Mesothelial cell of epicardium (in vitro differentiated cells): ENCODE measurements around the gene SNRNP25. TPM values are rescaled to one million over a fixed set of nuclear protein-coding genes. Genes with fewer than 3 reads are reported as not detected.
"Not testable (repeated sequence)": the region's sequence is repeated elsewhere in the genome, so short reads cannot be mapped to it uniquely, and the experiment has no call there.

Source experiments
- DNase-seq, 2 experiments: peaks; one replicate each; pipeline ENCODE4 v3.0.0; 2021; ENCODE audit warnings: low spot score in 2 of 2; ENCODE audit not compliant: unreplicated experiment in 2 of 2
- H3K27ac Mint-ChIP-seq: 2 replicates; pipeline ENCODE4 v1.8.0; 2021; ENCODE audit warnings: mixed read lengths
- H3K27me3 Mint-ChIP-seq: 2 replicates; pipeline ENCODE4 v1.8.0; 2021; ENCODE audit warnings: low read depth, mixed read lengths
- H3K36me3 Mint-ChIP-seq: 2 replicates; pipeline ENCODE4 v1.8.0; 2021; ENCODE audit warnings: mixed read lengths
- H3K4me1 Mint-ChIP-seq: 2 replicates; pipeline ENCODE4 v1.8.0; 2021; ENCODE audit warnings: mixed read lengths
- H3K4me3 Mint-ChIP-seq: 2 replicates; pipeline ENCODE4 v1.8.0; 2021; ENCODE audit warnings: mild to moderate bottlenecking, moderate library complexity, mixed read lengths
- H3K9me3 Mint-ChIP-seq: 2 replicates; pipeline ENCODE4 v1.8.0; 2021; ENCODE audit warnings: mixed read lengths
- total RNA-seq: library from RNA; stranded (reverse); gene quantifications from 3 replicates; pipeline ENCODE4 v1.2.1, GENCODE V29; 2021
- TF ChIP-seq, protein P1 (sequence below): fragments of 200-600 bp; sonication (generic); IDR thresholded peaks from one replicate; pipeline ENCODE4 v1.5.0; 2021; ENCODE audit warnings: antibody characterized with exemption; ENCODE audit not compliant: unreplicated experiment

Gene SNRNP25
- total RNA-seq, 1 donor from 2014 or later = 33.1 TPM

DNA sequence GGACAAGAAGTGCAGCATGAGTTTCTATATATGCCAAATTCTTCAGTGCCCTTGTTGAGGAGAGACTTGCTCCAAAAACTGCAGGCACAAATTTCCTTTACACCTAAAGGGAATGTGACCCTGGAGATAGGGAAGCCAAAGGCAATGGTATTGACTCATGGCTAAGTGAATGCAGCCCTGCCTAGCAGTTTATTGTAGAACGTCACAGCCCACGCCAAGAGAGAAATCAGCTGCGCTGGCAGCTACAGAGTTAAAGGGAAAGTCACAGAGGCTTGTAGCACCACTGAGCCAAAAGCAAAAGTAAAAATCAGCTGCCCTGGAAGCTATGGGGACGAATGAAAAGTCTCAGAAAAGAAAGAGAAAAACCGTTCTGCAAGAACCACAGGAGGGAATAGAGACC, 10.3 kb upstream of the SNRNP25 start:
- no peak for DNase-seq
- Mint-ChIP-seq H3K27me3 (no peaks in the 10 kb centered on the region), H3K36me3 (peaks cover 47% of the 10 kb centered on the region), H3K4me3 (no peak overlapping the region), H3K4me1 (no peaks in the 10 kb centered on the region), H3K9me3 (peaks cover 5% of the 10 kb centered on the region), H3K27ac (no peak overlapping the region)
- TF ChIP-seq, protein P1, sequence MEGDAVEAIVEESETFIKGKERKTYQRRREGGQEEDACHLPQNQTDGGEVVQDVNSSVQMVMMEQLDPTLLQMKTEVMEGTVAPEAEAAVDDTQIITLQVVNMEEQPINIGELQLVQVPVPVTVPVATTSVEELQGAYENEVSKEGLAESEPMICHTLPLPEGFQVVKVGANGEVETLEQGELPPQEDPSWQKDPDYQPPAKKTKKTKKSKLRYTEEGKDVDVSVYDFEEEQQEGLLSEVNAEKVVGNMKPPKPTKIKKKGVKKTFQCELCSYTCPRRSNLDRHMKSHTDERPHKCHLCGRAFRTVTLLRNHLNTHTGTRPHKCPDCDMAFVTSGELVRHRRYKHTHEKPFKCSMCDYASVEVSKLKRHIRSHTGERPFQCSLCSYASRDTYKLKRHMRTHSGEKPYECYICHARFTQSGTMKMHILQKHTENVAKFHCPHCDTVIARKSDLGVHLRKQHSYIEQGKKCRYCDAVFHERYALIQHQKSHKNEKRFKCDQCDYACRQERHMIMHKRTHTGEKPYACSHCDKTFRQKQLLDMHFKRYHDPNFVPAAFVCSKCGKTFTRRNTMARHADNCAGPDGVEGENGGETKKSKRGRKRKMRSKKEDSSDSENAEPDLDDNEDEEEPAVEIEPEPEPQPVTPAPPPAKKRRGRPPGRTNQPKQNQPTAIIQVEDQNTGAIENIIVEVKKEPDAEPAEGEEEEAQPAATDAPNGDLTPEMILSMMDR = no peak

DNA sequence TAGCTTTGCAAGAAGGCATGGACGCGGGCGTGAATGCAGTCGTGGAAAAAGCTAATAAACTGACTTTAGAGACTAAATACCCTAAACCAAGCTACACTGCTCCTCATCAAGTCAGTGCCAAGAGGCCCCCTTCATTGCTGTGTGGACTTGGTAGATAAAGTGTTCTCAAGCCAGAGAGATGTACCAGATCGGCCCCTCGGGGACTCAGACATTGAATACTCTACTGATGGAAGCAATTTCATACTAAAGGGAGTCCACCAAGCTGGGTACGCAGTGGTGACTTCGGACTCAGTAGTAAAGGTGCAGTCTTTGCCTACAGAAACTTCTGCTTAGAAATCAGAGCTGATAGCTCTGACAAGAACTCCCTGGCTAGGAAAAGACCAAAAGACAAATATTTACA, 9.0 kb upstream of the SNRNP25 start:
- no peaks in the 10 kb centered on the region for H3K4me1 Mint-ChIP-seq
- H3K27me3 Mint-ChIP-seq = no peaks in the 10 kb centered on the region
- peaks cover 5% of the 10 kb centered on the region for H3K9me3 Mint-ChIP-seq
- H3K36me3 Mint-ChIP-seq = peaks cover 46% of the 10 kb centered on the region
- TF ChIP-seq, protein P1 = no peak
- no peak overlapping the region for H3K4me3 Mint-ChIP-seq
- no peak for DNase-seq
- no peak overlapping the region for H3K27ac Mint-ChIP-seq

DNA sequence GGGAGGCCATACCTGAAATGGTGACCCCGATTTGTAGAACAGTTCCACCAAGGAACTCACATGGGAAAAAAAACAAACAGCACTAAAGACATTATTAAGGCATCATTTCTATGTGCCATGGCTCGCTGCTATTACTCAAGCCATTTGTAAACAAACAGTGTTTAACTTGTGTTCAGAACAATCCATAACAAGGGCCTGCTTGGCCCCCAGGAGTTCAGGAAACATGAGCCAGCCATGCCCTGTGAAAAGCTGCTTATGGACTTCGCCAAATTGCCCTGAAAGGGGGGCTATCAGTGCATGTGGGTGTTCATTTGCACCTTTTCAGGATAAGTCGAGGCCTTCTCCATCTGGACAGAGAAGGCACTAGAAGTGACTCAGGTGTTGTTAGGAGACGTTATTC, 8.2 kb upstream of the SNRNP25 start:
- H3K36me3 Mint-ChIP-seq = peaks cover 49% of the 10 kb centered on the region
- no peaks in the 10 kb centered on the region for H3K4me1 Mint-ChIP-seq
- no peak for DNase-seq
- H3K4me3 Mint-ChIP-seq = no peak overlapping the region
- H3K9me3 Mint-ChIP-seq = peaks cover 5% of the 10 kb centered on the region
- TF ChIP-seq, protein P1 = no peak
- no peaks in the 10 kb centered on the region for H3K27me3 Mint-ChIP-seq
- H3K27ac Mint-ChIP-seq = no peak overlapping the region

- H3K9me3 Mint-ChIP-seq, H3K4me1 Mint-ChIP-seq, DNase-seq, H3K27ac Mint-ChIP-seq, H3K4me3 Mint-ChIP-seq, H3K27me3 Mint-ChIP-seq: not testable (repeated sequence)
- peaks cover 53% of the 10 kb centered on the region for H3K36me3 Mint-ChIP-seq
Measured at GRCh38 chr16:46510-46909, 7.1 kb upstream of the SNRNP25 start.

- H3K27ac Mint-ChIP-seq = no peak overlapping the region
- H3K36me3 Mint-ChIP-seq = peaks cover 48% of the 10 kb centered on the region
Measured at GRCh38 chr16:47234-47633, 6.4 kb upstream of the SNRNP25 start.

DNA sequence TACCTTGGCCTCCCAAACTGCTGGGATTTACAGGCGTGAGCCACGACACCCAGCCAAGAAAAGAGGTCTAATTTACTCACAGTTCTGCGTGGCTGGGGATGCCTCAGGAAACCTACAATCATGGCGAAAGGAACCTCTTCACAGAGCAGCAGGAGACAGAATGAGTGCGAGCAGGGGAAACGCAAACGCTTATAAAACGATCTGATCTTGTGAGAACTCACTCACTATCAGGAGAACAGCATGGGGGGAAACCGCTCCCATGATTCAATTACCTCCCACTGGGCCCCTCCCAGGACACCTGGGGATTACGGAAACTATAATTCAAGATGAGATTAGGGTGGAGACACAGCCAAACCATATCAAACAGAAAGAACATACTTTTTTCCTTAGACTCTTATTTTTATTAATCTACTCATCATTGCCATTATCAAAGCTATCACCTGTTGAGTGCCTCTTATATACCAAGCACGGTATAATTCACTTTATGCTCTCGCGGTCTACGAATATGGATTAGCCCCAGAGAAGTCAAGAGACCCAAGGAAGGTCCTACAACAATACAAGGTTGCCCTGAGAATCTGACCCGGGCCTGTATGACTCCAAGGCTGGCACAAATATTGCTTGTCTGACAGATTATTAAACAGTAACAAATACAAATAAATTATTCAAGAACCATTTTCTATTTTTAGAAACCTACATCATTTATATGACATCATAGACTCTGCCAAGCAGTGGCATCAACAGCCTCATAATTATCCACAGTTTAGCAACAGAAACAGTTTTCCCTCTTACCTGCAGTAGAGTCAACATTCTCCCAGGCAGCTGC, 2.6 kb upstream of the SNRNP25 start:
- H3K36me3 Mint-ChIP-seq = peaks cover 22% of the 10 kb centered on the region
- H3K9me3 Mint-ChIP-seq = no peaks in the 10 kb centered on the region
- peak overlapping the region; percentile 30 for H3K4me3 Mint-ChIP-seq
- H3K27me3 Mint-ChIP-seq = no peaks in the 10 kb centered on the region
- no peak overlapping the region for H3K27ac Mint-ChIP-seq
- DNase-seq = no peak
- peaks cover 14% of the 10 kb centered on the region for H3K4me1 Mint-ChIP-seq
- TF ChIP-seq, protein P1 = no peak

More at GRCh38 chr16:47234-47633, 6.4 kb upstream of the SNRNP25 start:
- Mint-ChIP-seq H3K27me3 (no peaks in the 10 kb centered on the region), H3K9me3 (no peaks in the 10 kb centered on the region), H3K4me3 (no peak overlapping the region), H3K4me1 (peaks cover 4% of the 10 kb centered on the region)
- TF ChIP-seq, protein P1 = no peak
- no peak for DNase-seq
